ENCODE results near the gene CD164L2. TPM values are rescaled to one million over a fixed set of nuclear protein-coding genes. Genes with fewer than 3 reads are reported as not detected.
"Not testable (repeated sequence)": the region's sequence is repeated elsewhere in the genome, so short reads cannot be mapped to it uniquely, and the experiment has no call there.

Gene CD164L2
- under 1 TPM; 0.08 to 0.68 (median 0.45) TPM for polyA plus RNA-seq (ENCODE audit: insufficient read length in 4 of 4)

- DNase-seq (ENCODE audit: low read depth in 4 of 4, low spot score in 2 of 4): no peak
Measured at GRCh38 chr1:27383039-27383605, at the start of gene CD164L2. CD164L2 (minus strand) TSS chr1:27383333; CDS start chr1:27383239, 94 bp downstream.

DNA sequence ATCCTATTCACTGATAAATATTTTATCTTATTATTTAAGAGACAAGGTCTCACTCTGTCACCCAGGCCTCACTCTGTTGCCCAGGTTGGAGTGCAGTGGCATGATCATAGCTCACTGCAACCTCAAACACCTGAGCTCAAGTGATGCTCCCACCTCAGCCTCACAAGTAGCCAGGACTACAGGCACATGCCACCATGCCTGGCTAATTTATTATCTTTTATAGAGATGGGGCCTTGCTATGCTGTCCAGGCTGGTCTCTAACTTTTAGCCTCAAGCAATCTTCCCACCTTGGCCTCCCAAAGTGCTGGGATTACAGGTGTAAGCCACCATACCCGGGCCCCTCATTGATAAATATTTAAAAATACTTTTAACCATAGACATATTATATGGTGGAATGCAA lies 49.6 kb upstream of the CD164L2 start:
- DNase-seq (ENCODE audit: low read depth in 4 of 4, low spot score in 2 of 4): not testable (repeated sequence)

GRCh38 chr1:27431601-27431940 lies 48.4 kb upstream of the CD164L2 start:
- DNase-seq (ENCODE audit: low read depth in 4 of 4, low spot score in 2 of 4): no peak

DNA sequence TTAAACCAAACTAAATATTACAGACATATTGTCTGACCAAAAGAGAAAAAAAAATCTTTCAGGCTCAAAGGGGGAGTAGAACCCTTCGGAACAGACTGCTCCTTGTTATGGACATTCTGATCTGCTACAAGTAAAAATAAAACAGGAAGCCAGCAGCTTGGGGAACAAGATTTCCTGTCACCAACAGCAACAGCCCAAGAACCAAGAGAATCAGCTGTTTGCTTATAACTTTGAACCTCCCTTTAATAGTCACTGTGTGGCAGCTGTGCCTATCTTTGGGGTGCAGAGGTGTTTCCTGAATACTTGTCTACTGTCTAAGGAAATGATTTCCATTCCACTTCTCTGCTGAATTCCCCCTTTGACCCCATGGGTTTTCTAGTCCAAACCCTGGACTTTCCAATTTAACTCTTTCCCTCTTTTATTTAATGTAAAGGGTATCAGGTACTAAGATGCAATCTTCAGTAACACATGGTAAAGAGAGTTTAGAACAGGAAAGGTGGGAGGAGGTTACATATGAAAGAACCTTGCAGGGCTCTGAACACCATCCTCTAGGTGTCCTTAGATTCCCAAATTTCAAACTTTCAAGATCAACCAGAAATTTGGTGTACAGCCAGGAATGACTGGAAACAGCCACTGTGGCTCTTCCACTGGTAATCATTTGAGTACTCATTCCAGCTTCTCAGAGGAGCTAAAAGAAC lies 47.9 kb upstream of the CD164L2 start:
- DNase-seq (ENCODE audit: low read depth in 4 of 4, low spot score in 2 of 4): no peak

DNA sequence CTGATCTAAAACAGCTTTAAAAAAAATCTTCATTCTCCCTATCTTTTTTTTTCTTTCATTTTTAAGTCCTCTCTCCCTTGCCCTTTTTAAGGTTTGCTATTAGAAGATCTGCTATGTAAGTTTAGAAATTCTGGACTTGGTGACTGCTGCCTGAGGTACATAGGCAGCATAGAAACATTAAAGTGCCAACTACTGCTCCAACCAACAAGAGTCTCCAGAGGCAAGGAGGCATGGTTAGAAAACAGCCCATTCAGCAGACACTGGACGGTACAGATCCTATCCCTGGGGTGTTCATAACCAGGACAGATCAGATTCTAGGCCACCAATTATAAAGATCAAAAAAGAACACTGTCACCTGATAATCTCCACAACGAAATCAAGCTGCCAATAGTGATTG lies 45.9 kb upstream of the CD164L2 start:
- no peak for DNase-seq (ENCODE audit: low read depth in 4 of 4, low spot score in 2 of 4)

DNA sequence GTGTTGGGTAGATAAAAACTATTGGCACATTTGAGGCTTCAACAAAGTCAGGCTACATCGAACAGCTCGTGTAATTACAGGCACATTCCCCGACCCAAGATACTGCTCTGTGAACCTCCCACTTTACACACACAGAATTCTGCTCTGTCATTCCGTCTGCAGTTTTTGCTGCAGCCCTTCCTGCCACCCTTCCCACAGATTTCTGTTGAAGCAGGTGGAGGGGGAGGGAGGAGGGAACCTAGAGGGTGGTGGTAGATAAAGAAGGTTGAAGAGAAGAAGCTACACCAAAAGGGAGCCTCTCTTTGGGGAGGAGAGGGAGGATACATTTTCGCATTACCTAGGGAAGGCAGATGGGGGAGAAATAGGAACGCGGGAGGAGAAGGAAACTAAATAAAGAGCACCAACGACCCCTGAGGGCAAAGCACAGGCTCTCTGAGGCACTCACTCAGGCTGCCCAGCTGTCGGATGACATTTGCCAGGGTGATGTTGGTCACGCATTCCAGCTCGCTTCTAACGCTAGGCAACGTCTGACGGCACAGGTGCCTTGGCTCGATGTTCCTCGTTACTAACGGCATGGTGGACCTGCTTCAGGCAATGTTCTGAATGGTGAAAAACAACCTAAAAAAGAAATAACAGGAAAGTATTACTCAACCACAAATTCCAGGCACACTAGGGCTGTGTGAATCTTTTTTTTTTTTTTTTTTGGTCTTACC lies 45.3 kb upstream of the CD164L2 start:
- DNase-seq (ENCODE audit: low read depth in 4 of 4, low spot score in 2 of 4): no peak

- DNase-seq (ENCODE audit: low read depth in 4 of 4, low spot score in 2 of 4): no peak
Measured at GRCh38 chr1:27427816-27428315, 44.7 kb upstream of the CD164L2 start.

DNA sequence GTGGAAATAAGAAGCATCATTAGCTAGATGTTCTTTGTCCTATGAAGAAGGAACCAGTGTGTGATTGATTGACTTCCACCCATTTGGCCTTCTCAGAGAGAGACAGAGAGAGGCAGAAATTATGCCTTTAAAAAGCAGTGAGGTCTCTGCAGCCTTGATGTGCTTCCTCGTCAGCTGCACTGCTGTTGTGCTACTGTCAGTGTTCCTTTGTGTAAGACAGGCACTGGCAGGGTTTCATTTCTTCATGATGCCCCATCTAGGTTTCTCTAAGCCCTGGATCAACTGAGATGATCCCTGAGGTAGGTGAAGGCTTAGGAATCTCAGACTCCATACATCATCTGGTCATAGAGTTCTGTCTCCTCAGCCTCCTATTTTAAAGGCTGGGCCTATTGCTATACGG lies 44.2 kb upstream of the CD164L2 start:
- no peak for DNase-seq (ENCODE audit: low read depth in 4 of 4, low spot score in 2 of 4)

DNA sequence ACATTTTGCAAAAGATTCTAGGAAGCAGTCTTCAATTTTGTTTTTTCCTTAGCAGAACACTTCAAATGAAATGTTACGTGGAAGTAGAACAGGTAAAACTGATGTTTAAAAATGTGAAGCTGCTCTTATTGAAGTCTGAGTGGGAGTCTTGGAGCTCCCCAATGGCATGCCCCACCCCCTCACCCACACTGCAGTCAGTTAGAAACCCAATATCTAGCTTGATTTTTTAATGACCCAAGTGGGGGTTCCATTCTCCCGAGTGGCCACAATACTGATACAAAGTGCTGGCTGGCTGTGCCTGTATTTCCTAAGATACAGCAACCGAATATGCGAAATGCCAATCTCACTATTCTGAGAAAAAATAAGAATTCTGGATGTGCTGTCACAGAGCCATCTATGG lies 40.6 kb upstream of the CD164L2 start:
- DNase-seq (ENCODE audit: low read depth in 4 of 4, low spot score in 2 of 4): no peak

DNA sequence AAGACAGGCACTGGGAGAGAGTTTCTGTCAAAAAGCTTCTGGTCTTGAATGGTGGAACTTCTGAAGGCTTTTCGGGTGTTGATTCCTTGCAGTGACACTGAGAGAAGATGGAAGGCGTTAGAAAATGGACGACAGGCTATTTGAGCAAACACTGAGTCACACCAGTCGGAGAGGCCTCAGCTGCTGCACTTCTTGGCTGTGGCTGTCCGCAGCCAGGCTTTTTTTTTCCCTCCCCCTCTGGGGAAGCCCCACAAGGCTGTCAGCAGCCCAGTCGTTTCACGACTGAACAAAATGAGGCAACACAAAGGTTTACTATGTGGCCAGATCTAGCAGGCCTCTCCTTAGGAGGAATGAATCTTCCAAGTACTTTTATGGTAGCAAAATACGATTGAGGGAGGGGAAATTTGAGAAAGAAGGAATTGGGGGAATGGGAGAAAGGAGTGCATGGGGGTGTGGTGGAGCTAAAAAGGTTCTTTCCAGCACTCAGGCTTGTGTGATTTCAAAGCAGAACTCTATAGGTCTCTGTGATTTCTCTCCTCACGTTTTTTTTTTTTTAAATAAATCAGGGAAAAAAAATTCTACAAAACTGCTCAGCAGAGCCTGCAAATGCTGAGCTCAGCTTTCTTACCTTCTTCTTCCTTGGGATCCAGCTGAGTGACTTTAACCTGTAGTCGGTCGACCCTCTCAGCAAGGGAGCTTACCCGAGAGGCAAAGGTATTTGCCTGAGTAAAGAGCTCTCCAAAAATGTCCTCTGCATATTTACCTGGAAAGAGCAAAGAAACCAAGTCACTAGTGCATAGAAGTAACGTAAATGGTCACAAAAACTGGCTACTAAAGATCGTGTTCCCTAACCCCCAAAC lies 35.4 kb upstream of the CD164L2 start:
- DNase-seq (ENCODE audit: low read depth in 4 of 4, low spot score in 2 of 4): peak in 1 of 4 donors; percentile 58

- no peak for DNase-seq (ENCODE audit: low read depth in 4 of 4, low spot score in 2 of 4)
Measured at GRCh38 chr1:27417713-27418112, 34.6 kb upstream of the CD164L2 start.

DNA sequence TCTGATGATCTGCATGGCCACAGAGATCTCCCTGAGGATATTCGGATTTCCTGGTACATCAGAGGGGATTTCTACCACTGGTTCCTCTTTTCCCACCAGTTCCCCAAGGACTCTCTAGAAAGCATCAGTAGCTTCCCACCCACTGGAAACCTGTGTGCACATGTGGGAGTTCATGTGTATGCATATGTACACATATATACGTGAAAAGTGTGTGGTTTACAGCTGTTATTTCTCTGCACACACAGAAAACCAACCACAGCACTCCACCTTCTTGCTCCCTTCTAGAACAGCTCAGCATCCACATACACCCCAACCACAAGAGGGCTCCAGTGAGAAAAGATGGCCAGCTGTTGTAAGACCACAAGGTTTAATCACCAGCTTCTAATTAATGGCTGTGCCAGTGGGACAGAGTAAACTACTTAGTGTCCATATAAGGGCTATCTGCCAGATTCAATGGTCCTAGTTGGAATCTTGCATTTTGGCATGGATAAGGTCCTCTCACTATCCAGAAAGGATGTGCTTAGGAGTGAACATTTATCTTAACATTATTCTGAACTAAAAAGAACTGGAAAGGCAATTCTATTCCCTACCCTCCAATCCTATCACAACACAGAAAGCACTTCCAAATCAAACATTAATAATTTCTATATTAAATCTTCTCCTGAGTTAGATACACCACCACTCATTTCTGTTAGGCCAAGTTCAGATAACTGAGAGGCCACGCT lies 33.4 kb upstream of the CD164L2 start:
- no peak for DNase-seq (ENCODE audit: low read depth in 4 of 4, low spot score in 2 of 4)

DNA sequence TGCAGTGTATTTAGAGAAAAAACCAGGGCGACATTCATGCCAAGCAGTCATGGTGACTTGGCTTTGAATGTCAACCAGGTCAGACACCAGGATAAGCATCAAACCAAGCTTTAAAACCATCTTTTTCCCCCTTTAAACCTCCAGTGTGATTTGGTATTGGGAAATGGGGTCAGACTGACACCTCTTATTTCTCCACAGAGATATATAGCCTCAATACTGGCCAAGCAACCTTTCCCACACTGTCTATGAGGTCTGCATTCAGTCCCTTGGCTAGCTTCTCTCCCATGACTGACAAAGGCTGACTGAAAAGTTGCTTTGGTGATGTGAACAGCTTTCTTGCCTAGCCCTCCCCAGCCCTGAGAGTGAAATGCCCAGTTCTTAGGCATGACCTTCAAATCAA lies 31.0 kb upstream of the CD164L2 start:
- no peak for DNase-seq (ENCODE audit: low read depth in 4 of 4, low spot score in 2 of 4)

GRCh38 chr1:27413004-27413403 lies 29.9 kb upstream of the CD164L2 start:
- DNase-seq (ENCODE audit: low read depth in 4 of 4, low spot score in 2 of 4): no peak

GRCh38 chr1:27412502-27412901 lies 29.4 kb upstream of the CD164L2 start:
- no peak for DNase-seq (ENCODE audit: low read depth in 4 of 4, low spot score in 2 of 4)

- DNase-seq (ENCODE audit: low read depth in 4 of 4, low spot score in 2 of 4): no peak
Measured at GRCh38 chr1:27410709-27411108, 27.6 kb upstream of the CD164L2 start.

DNA sequence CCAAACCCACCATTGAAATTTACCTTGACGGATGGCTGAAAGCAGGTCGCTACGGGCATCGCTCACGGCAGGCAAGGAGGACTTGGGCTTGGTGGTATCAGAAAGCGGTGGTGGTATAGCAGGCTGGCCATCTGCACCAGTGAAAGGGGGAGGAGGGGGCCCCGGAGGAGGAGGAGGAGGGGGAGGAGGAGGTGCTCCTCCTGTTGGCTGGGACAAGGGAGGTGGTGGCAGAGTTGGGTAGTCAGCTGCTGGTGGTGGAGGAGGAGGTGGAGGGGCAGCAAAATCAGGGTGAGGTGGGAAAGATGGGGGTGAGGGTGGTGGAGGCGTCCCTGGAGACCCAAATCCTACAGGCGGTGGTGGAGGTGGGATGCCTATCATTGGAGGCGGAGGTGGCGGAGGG lies 26.5 kb upstream of the CD164L2 start:
- DNase-seq (ENCODE audit: low read depth in 4 of 4, low spot score in 2 of 4): no peak

DNA sequence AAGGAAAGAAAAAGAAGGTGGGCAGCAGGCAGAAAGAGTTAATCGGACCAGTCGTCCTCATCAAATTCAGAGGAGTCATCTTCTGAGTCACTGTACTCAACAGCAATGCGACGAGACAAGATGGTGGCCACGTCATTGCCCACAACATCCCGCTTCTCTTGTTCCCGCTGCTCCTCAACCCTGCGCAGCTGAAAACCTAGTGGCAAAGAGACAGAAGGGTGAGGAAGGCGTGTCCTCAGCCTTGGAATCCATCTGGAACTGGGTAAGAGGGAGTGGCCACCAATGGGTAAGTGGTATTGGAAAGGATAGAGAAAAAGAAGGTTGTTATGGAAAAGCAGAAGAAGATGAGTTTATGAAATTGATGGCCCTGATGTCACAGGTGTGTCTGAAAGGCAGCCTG lies 25.0 kb upstream of the CD164L2 start:
- no peak for DNase-seq (ENCODE audit: low read depth in 4 of 4, low spot score in 2 of 4)

GRCh38 chr1:27406791-27407190 lies 23.7 kb upstream of the CD164L2 start:
- DNase-seq (ENCODE audit: low read depth in 4 of 4, low spot score in 2 of 4): not testable (repeated sequence)

GRCh38 chr1:27406362-27406680 lies 23.2 kb upstream of the CD164L2 start:
- DNase-seq (ENCODE audit: low read depth in 4 of 4, low spot score in 2 of 4): no peak
